Breast epithelium (tissue), 4 donors: Measurements from ENCODE around the gene PREP. TPM values are rescaled to one million over a fixed set of nuclear protein-coding genes. Genes with fewer than 3 reads are reported as not detected.

Experiments
- DNase-seq, 2 donors: peaks; one replicate each; pipeline ENCODE4 v3.0.0-alpha.2; 2019; ENCODE audit warnings: low spot score in 2 of 2
- H3K27ac ChIP-seq, 2 donors: fragments of 200-600 bp; sonication (generic) in 1 of 2; one replicate each; pipeline ENCODE4 v1.5.1; 2016 to 2019; ENCODE audit warnings: mild to moderate bottlenecking in 1 of 2
- H3K27me3 ChIP-seq, 2 donors: fragments of 200-600 bp; sonication (generic) in 1 of 2; one replicate each; pipeline versions ENCODE4 v1.5.1 to v1.6.0; 2017 to 2019; ENCODE audit warnings: control low read depth in 1 of 2, mild to moderate bottlenecking in 1 of 2
- H3K36me3 ChIP-seq: fragments of 200-600 bp; one replicate; pipeline ENCODE4 v1.5.1; 2019
- H3K4me1 ChIP-seq, 2 donors: fragments of 200-600 bp; sonication (generic); one replicate each; pipeline ENCODE4 v1.5.1; 2016 to 2019; ENCODE audit warnings: control low read depth in 1 of 2
- H3K4me3 ChIP-seq, 3 donors: fragments of 200-600 bp; sonication (generic); 1 replicate in 2 of 3; 2 replicates in 1 of 3; pipeline ENCODE4 v1.5.1; 2016 to 2019; ENCODE audit warnings: mild to moderate bottlenecking in 3 of 3, moderate library complexity in 2 of 3
- H3K9me3 ChIP-seq, 2 donors: fragments of 200-600 bp; sonication (generic) in 1 of 2; one replicate each; pipeline ENCODE4 v1.5.1; 2016 to 2019; ENCODE audit warnings: control low read depth in 1 of 2
- CTCF ChIP-seq, 3 donors: fragments of 450-650 bp; IDR thresholded peaks; one replicate each; pipeline ENCODE4 v1.5.1; 2016 to 2017; ENCODE audit warnings: antibody characterized with exemption in 3 of 3, mild to moderate bottlenecking in 3 of 3, moderate library complexity in 3 of 3
- POLR2A ChIP-seq: fragments of 450-650 bp; IDR thresholded peaks from one replicate; pipeline ENCODE4 v1.6.1; 2016; ENCODE audit warnings: antibody characterized with exemption, mild to moderate bottlenecking, moderate library complexity
- POLR2AphosphoS5 ChIP-seq, 3 donors: sonication (generic); formaldehyde crosslinking; IDR thresholded peaks; one replicate each; pipeline ENCODE4 v1.6.1; 2017; ENCODE audit warnings: antibody characterized with exemption in 3 of 3
- intact Hi-C: fragments of 100-400 bp; cut with DNase I; formaldehyde crosslinking; loops from one replicate; pipeline ENCODE4 v1.15.1; 2023; ENCODE audit warnings: low total_unique reads
- total RNA-seq, 3 donors: library from RNA; depleted of rRNA; stranded (reverse); fragments of >200 nt; gene quantifications; one replicate each; pipeline ENCODE4 v1.1.0, GENCODE V29; 2016

The PREP gene
- total RNA-seq, 3 donors from 2014 or later, result 18.4 to 22.3 (median 19.6) TPM

- no peaks in the 10 kb centered on the region for H3K4me1 ChIP-seq
- no peaks in the 10 kb centered on the region for H3K9me3 ChIP-seq
- H3K27me3 ChIP-seq, result no peaks in the 10 kb centered on the region
- no peak for TF ChIP-seq POLR2AphosphoS5 (IDR thresholded peaks at IDR 0.05)
- TF ChIP-seq CTCF (IDR thresholded peaks at IDR 0.05), result no peak
- TF ChIP-seq POLR2A, result no peak
- no peak overlapping the region for H3K4me3 ChIP-seq
- no peaks in the 10 kb centered on the region for H3K36me3 ChIP-seq
- H3K27ac ChIP-seq, result no peak overlapping the region
- intact Hi-C loops, result no loop called here
- no peak for DNase-seq
Measured at GRCh38 chr6:105257340-105257739, 145.5 kb downstream of the PREP start.

GRCh38 chr6:105256619-105257018, 146.3 kb downstream of the PREP start:
- H3K4me1 ChIP-seq, result no peaks in the 10 kb centered on the region
- intact Hi-C loops, result no loop called here
- no peaks in the 10 kb centered on the region for H3K36me3 ChIP-seq
- H3K27ac ChIP-seq, result no peak overlapping the region
- TF ChIP-seq POLR2AphosphoS5 (IDR thresholded peaks at IDR 0.05) (no peak), POLR2A (no peak)
- DNase-seq, result no peak
- H3K9me3 ChIP-seq, result no peaks in the 10 kb centered on the region
- H3K27me3 ChIP-seq, result no peaks in the 10 kb centered on the region
- H3K4me3 ChIP-seq, result no peak overlapping the region

GRCh38 chr6:105253787-105254186, 149.1 kb downstream of the PREP start:
- Histone ChIP-seq H3K36me3 (no peaks in the 10 kb centered on the region), H3K4me3 (no peak overlapping the region), H3K27me3 (no peaks in the 10 kb centered on the region), H3K4me1 (no peaks in the 10 kb centered on the region), H3K9me3 (no peaks in the 10 kb centered on the region), H3K27ac (no peak overlapping the region)
- intact Hi-C loops, result no loop called here
- no peak for TF ChIP-seq POLR2AphosphoS5 (IDR thresholded peaks at IDR 0.05)
- TF ChIP-seq POLR2A, result no peak
- TF ChIP-seq CTCF (IDR thresholded peaks at IDR 0.05), result no peak
- no peak for DNase-seq

- Histone ChIP-seq H3K4me3 (no peak overlapping the region), H3K36me3 (no peaks in the 10 kb centered on the region), H3K4me1 (no peaks in the 10 kb centered on the region), H3K27me3 (no peaks in the 10 kb centered on the region), H3K27ac (no peak overlapping the region), H3K9me3 (no peaks in the 10 kb centered on the region)
- intact Hi-C loops, result no loop called here
- DNase-seq, result no peak
- TF ChIP-seq CTCF (IDR thresholded peaks at IDR 0.05), result no peak
- TF ChIP-seq POLR2A, result no peak
- no peak for TF ChIP-seq POLR2AphosphoS5 (IDR thresholded peaks at IDR 0.05)
Measured at GRCh38 chr6:105251689-105252088, 151.2 kb downstream of the PREP start.

GRCh38 chr6:105250533-105250932, 152.3 kb downstream of the PREP start:
- intact Hi-C loops, result no loop called here
- DNase-seq, result no peak
- TF ChIP-seq POLR2AphosphoS5 (IDR thresholded peaks at IDR 0.05), result no peak
- TF ChIP-seq POLR2A, result no peak
- no peak for TF ChIP-seq CTCF (IDR thresholded peaks at IDR 0.05)
- no peak overlapping the region for H3K27ac ChIP-seq
- H3K36me3 ChIP-seq, result no peaks in the 10 kb centered on the region
- H3K4me3 ChIP-seq, result no peak overlapping the region
- no peaks in the 10 kb centered on the region for H3K27me3 ChIP-seq
- H3K9me3 ChIP-seq, result no peaks in the 10 kb centered on the region
- H3K4me1 ChIP-seq, result no peaks in the 10 kb centered on the region

- no peaks in the 10 kb centered on the region for H3K9me3 ChIP-seq
- H3K4me3 ChIP-seq, result no peak overlapping the region
- TF ChIP-seq CTCF (IDR thresholded peaks at IDR 0.05) (no peak), POLR2AphosphoS5 (IDR thresholded peaks at IDR 0.05) (no peak), POLR2A (no peak)
- intact Hi-C loops, result no loop called here
- H3K36me3 ChIP-seq, result no peaks in the 10 kb centered on the region
- H3K4me1 ChIP-seq, result no peaks in the 10 kb centered on the region
- DNase-seq, result no peak
- H3K27me3 ChIP-seq, result peaks cover 0 to 4% of the 10 kb centered on the region in 2 donors
- no peak overlapping the region for H3K27ac ChIP-seq
Measured at GRCh38 chr6:105243487-105243886, 159.4 kb downstream of the PREP start.
